ENCODE results near the gene RHOV. TPM values are rescaled to one million over a fixed set of nuclear protein-coding genes. Genes with fewer than 3 reads are reported as not detected.
A peak's percentile ranks its signal among the peaks of the same experiment; 100 is the strongest.

RHOV gene
- total and polyA plus RNA-seq, 12 donors, result 0.11 to 0.34 (median 0.15) TPM; not detected in 8

- Histone ChIP-seq H3K4me3 (no peak overlapping the region), H3K9me3 (replicated peaks in 1 of 3) (no peaks in the 10 kb centered on the region), H3K36me3 (replicated peaks in 1 of 2) (no peaks in the 10 kb centered on the region), H3K27ac (no peak overlapping the region), H3K27me3 (no peaks in the 10 kb centered on the region), H3K4me1 (replicated peaks in 1 of 2) (peaks cover 13 to 26% of the 10 kb centered on the region in 2 donors)
- no peak for DNase-seq
- TF ChIP-seq CTCF (IDR thresholded peaks at IDR 0.05) (no peak), POLR2A (IDR thresholded peaks at IDR 0.05) (no peak)
- intact Hi-C loops (cut with DNase I), result no loop called here
- 90 to 100% (median 96%) methylated on average over 2 of the region's 2 CpGs for WGBS, 4 donors
Observed at GRCh38 chr15:40911693-40912092, 37.7 kb upstream of the RHOV start.

DNA sequence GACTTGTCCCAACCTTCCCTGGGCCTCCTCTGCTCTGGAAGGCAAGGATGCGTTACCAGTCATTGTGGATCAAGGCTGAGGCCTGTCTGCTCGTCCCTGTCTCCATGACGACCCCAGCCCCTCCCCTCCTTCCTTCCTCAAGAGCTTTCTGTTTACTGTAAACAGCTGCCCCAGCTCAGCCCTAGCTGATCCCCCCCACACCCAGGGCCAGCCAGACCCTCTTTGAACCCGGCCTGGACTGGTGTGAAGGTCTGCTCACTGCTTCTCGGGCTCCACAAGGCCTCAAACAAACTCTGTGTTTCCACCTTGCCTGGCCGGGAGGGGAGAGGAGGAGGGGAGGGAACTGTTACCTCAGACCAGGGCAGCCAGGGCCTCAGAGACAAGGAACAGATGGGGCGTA, 37.1 kb upstream of the RHOV start:
- intact Hi-C loops (cut with DNase I), result no loop called here
- Histone ChIP-seq H3K9me3 (replicated peaks in 1 of 3) (no peaks in the 10 kb centered on the region), H3K36me3 (replicated peaks in 1 of 2) (no peaks in the 10 kb centered on the region), H3K4me3 (no peak overlapping the region), H3K4me1 (replicated peaks in 1 of 2) (peaks cover 18 to 31% of the 10 kb centered on the region in 2 donors), H3K27me3 (no peaks in the 10 kb centered on the region), H3K27ac (no peak overlapping the region)
- no peak for DNase-seq
- no peak for TF ChIP-seq CTCF (IDR thresholded peaks at IDR 0.05)
- no peak for TF ChIP-seq POLR2A (IDR thresholded peaks at IDR 0.05)
- WGBS, 4 donors, result 51 to 68% (median 64%) methylated on average over 4 to 7 of the region's 7 CpGs

GRCh38 chr15:40909662-40910630, 35.9 kb upstream of the RHOV start:
- Histone ChIP-seq H3K27ac (peak overlapping the region in 2 of 5 donors; percentile 54 to 64), H3K9me3 (replicated peaks in 1 of 3) (no peaks in the 10 kb centered on the region), H3K4me1 (replicated peaks in 1 of 2) (peaks cover 24 to 38% of the 10 kb centered on the region in 2 donors), H3K27me3 (no peaks in the 10 kb centered on the region), H3K4me3 (no peak overlapping the region), H3K36me3 (replicated peaks in 1 of 2) (no peaks in the 10 kb centered on the region)
- WGBS, 4 donors, result 55 to 69% (median 58%) methylated on average over 14 to 17 of the region's 17 CpGs
- DNase-seq, result peak; percentile 78 to 94 (median 89)
- intact Hi-C loops (cut with DNase I), result loop anchor here (5.0 kb wide), 2 partner anchors 32 to 112 kb away; no protein-coding TSS in a partner anchor
- no peak for TF ChIP-seq CTCF (IDR thresholded peaks at IDR 0.05)

DNA sequence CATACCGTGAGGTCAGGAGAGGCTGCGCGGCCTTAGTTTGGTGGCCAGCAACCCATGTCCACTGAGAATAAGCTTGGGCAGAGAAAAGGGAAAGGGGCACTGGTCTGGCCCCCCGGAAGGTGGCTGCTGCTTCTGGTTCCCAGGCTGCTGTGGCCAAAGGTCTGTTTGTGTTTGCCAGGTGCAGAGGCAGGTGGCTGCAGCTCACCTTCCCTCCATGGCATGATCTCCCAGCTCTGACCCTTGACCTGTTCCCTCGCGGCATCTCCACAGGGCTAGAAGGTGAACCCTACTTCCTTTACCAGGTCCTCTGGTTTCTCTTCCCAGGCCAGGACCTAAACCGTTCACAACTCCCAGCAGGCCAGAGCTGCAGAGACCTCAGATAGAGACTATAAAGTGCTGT, 34.1 kb upstream of the RHOV start:
- 73 to 93% (median 88%) methylated on average over 4 to 7 of the region's 7 CpGs for WGBS, 4 donors
- DNase-seq, result no peak
- no peaks in the 10 kb centered on the region for H3K27me3 ChIP-seq
- peaks cover 0 to 8% of the 10 kb centered on the region in 2 donors for H3K36me3 ChIP-seq (replicated peaks in 1 of 2)
- intact Hi-C loops (cut with DNase I), result loop anchor here (5.0 kb wide), 2 partner anchors 34 to 114 kb away; no protein-coding TSS in a partner anchor
- no peak overlapping the region for H3K4me3 ChIP-seq
- H3K9me3 ChIP-seq (replicated peaks in 1 of 3), result no peaks in the 10 kb centered on the region
- peaks cover 24 to 47% of the 10 kb centered on the region in 2 donors for H3K4me1 ChIP-seq (replicated peaks in 1 of 2)
- TF ChIP-seq POLR2A (IDR thresholded peaks at IDR 0.05), result no peak
- no peak for TF ChIP-seq CTCF (IDR thresholded peaks at IDR 0.05)
- peak overlapping the region in 2 of 5 donors; percentile 97 to 98 for H3K27ac ChIP-seq
